ENCODE measurements around the gene ITM2B.

- TF ChIP-seq CTCF (IDR thresholded peaks at IDR 0.05) (no peak), EP300 (IDR thresholded peaks at IDR 0.05; ENCODE audit: low read depth) (no peak), POLR2A (IDR thresholded peaks at IDR 0.05) (no peak)
These were observed 38.6 kb upstream of the ITM2B start for GRCh38 chr13:48194379-48194754.

Measured in transverse colon (tissue), 3 donors.